CD8-positive, alpha-beta memory T cell (primary cell): ENCODE data around the gene BMPR1B. TPM values are rescaled to one million over a fixed set of nuclear protein-coding genes. Genes with fewer than 3 reads are reported as not detected.

Experiments
- CTCF ChIA-PET: fragments of 350-600 bp; sonication (Branson Sonifier 250); formaldehyde crosslinking; loops from one replicate; lab custom pipeline; 2021; ENCODE audit warnings: antibody characterized with exemption; lab: Charles Lee
- POLR2A ChIA-PET: fragments of 350-600 bp; sonication (Branson Sonifier 250); formaldehyde crosslinking; loops from one replicate; lab custom pipeline; 2021; ENCODE audit warnings: antibody characterized with exemption; lab: Charles Lee
- DNase-seq, 5 donors: peaks; one replicate each; pipeline versions ENCODE4 v3.0.0 to v3.0.0-alpha.2; 2020 to 2022; ENCODE audit warnings: mixed read lengths in 1 of 5
- H3K27ac ChIP-seq: one replicate; pipeline ENCODE4 v1.7.0; 2013; ENCODE audit warnings: low read depth, mild to moderate bottlenecking, low read length, moderate library complexity
- H3K27me3 ChIP-seq: 2 replicates; pipeline ENCODE4 v1.7.0; 2013; ENCODE audit warnings: low read length, mild to moderate bottlenecking; ENCODE audit not compliant: insufficient read depth, poor library complexity, severe bottlenecking
- H3K36me3 ChIP-seq: 2 replicates; pipeline ENCODE4 v1.7.0; 2013; ENCODE audit warnings: mild to moderate bottlenecking, low read length, moderate library complexity; ENCODE audit not compliant: insufficient read depth
- H3K4me1 ChIP-seq: 2 replicates; pipeline ENCODE4 v1.7.0; 2013; ENCODE audit warnings: mild to moderate bottlenecking, low read length, moderate library complexity; ENCODE audit not compliant: insufficient read depth
- H3K4me3 ChIP-seq: 2 replicates; pipeline ENCODE4 v1.7.0; 2013; ENCODE audit warnings: mild to moderate bottlenecking, low read length
- H3K9me3 ChIP-seq: 2 replicates; pipeline ENCODE4 v1.7.0; 2013; ENCODE audit warnings: mild to moderate bottlenecking, low read length
- H3K27ac Mint-ChIP-seq, 8 donors: one replicate each; pipeline ENCODE4 v1.8.0; 2020 to 2021; ENCODE audit warnings: mixed read lengths in 8 of 8, mild to moderate bottlenecking in 6 of 8, inconsistent platforms in 3 of 8, moderate library complexity in 3 of 8
- H3K27me3 Mint-ChIP-seq, 2 donors: one replicate each; pipeline ENCODE4 v1.8.0; 2020 to 2021; ENCODE audit warnings: mixed read lengths in 2 of 2, mild to moderate bottlenecking in 1 of 2, moderate library complexity in 1 of 2
- H3K36me3 Mint-ChIP-seq, 3 donors: one replicate each; pipeline ENCODE4 v1.8.0; 2020 to 2021; ENCODE audit warnings: mixed read lengths in 3 of 3, inconsistent platforms in 1 of 3, mild to moderate bottlenecking in 1 of 3
- H3K4me1 Mint-ChIP-seq, 3 donors: one replicate each; pipeline ENCODE4 v1.8.0; 2020 to 2021; ENCODE audit warnings: mixed read lengths in 3 of 3, inconsistent platforms in 1 of 3, mild to moderate bottlenecking in 1 of 3
- H3K4me3 Mint-ChIP-seq, 7 donors: one replicate each; pipeline ENCODE4 v1.8.0; 2020 to 2021; ENCODE audit warnings: mixed read lengths in 7 of 7, mild to moderate bottlenecking in 6 of 7, moderate library complexity in 4 of 7, inconsistent platforms in 2 of 7
- H3K9me3 Mint-ChIP-seq, 5 donors: one replicate each; pipeline ENCODE4 v1.8.0; 2020 to 2022; ENCODE audit warnings: mixed read lengths in 5 of 5, mild to moderate bottlenecking in 3 of 5, moderate library complexity in 2 of 5, inconsistent platforms in 1 of 5
- polyA plus RNA-seq: library from polyadenylated mRNA; unstranded; fragments of 300-500 nt; fragmentation: Illumina TruSeq; gene quantifications from one replicate; pipeline ENCODE4 v1.2.3, GENCODE V29; 2021
- total RNA-seq, 2 experiments: library from RNA; stranded (reverse); gene quantifications; one replicate each; pipeline ENCODE4 v1.2.3, GENCODE V29; 2021

Gene BMPR1B
- total and polyA plus RNA-seq, 3 experiments from 2014 or later = 0.14 TPM; not detected in 2

GRCh38 chr4:94934201-94934600, 176.4 kb downstream of the BMPR1B start:
- Mint-ChIP-seq H3K27me3 (peaks cover 0 to 8% of the 10 kb centered on the region in 2 donors), H3K4me1 (no peaks in the 10 kb centered on the region), H3K27ac (no peak overlapping the region), H3K4me3 (no peak overlapping the region), H3K36me3 (no peaks in the 10 kb centered on the region), H3K9me3 (peaks cover 0 to 2% (median 0%) of the 10 kb centered on the region in 5 donors)
- no peak overlapping the region for H3K27ac ChIP-seq
- CTCF ChIA-PET = no interaction called here
- no peaks in the 10 kb centered on the region for H3K27me3 ChIP-seq
- no peaks in the 10 kb centered on the region for H3K4me1 ChIP-seq
- H3K9me3 ChIP-seq = no peaks in the 10 kb centered on the region
- H3K4me3 ChIP-seq = no peak overlapping the region
- no peak for DNase-seq
- POLR2A ChIA-PET = no interaction called here
- no peaks in the 10 kb centered on the region for H3K36me3 ChIP-seq

DNA sequence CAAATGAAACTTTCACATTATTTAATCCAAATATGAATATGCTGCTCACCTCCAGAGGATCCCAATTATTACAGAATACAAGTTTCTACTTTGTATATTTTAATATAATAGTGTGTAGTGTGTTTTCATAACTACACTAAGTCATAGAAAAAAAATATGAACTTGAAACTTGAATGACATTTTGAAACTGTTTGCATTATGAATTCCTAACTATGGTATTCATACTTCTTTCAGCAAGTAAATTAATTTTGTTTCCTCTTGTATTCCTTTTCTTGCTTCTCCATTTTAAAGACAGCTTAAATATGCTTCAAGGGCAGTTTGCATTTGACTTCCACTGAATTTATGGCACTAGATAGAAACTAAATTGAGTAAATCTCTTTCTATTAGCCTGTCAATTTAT, 177.1 kb downstream of the BMPR1B start:
- Mint-ChIP-seq H3K36me3 (no peaks in the 10 kb centered on the region), H3K27ac (no peak overlapping the region), H3K27me3 (peaks cover 0 to 8% of the 10 kb centered on the region in 2 donors), H3K4me1 (no peaks in the 10 kb centered on the region), H3K4me3 (no peak overlapping the region), H3K9me3 (peaks cover 0 to 2% (median 0%) of the 10 kb centered on the region in 5 donors)
- ChIA-PET CTCF (no interaction called here), POLR2A (no interaction called here)
- Histone ChIP-seq H3K4me3 (no peak overlapping the region), H3K27me3 (no peaks in the 10 kb centered on the region), H3K9me3 (no peaks in the 10 kb centered on the region), H3K27ac (no peak overlapping the region), H3K36me3 (no peaks in the 10 kb centered on the region), H3K4me1 (no peaks in the 10 kb centered on the region)
- DNase-seq = no peak

- Mint-ChIP-seq H3K27me3 (peaks cover 0 to 8% of the 10 kb centered on the region in 2 donors), H3K9me3 (peaks cover 0 to 2% (median 0%) of the 10 kb centered on the region in 5 donors)
- POLR2A ChIA-PET = no interaction called here
Observed at GRCh38 chr4:94936854-94937253, 179.1 kb downstream of the BMPR1B start.

DNA sequence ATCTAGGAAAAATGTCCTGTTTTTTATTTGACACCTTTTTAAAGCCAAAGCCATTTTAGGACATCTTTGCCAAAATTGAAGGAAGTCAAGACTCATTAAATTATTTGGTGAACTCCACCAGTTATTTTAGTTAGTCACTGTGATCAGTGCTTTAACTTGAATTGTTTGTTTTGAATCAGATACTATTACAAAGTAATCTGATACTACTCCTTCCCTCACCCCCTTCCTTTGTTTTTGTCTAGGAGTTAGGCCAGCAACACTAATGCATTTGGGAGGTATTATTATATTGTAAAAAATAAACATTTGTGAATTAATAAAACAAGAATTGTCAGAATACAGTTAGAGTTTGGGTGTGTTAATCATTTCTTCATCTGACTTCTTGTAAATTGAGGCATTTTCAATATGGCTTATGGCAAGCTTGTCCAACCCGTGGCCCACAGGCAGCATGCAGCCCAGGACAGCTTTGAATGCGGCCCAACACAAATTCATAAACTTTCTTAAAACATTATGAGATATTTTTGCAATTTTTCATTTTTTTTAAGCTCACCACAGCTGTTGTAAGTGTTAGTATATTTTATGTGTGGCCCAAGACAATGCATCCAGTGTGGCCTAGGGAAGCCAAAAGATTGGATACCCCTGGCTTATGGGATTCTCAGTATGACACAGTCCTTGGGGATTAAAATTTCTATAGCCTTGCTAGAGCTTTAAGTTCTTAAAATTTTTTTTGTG, 182.2 kb downstream of the BMPR1B start:
- Mint-ChIP-seq H3K27ac (no peak overlapping the region), H3K27me3 (peaks cover 0 to 8% of the 10 kb centered on the region in 2 donors), H3K36me3 (no peaks in the 10 kb centered on the region), H3K9me3 (peaks cover 0 to 2% (median 0%) of the 10 kb centered on the region in 5 donors), H3K4me1 (no peaks in the 10 kb centered on the region), H3K4me3 (no peak overlapping the region)
- no peaks in the 10 kb centered on the region for H3K27me3 ChIP-seq
- POLR2A ChIA-PET = no interaction called here
- CTCF ChIA-PET = no interaction called here
- H3K4me1 ChIP-seq = no peaks in the 10 kb centered on the region
- H3K4me3 ChIP-seq = no peak overlapping the region
- no peak overlapping the region for H3K27ac ChIP-seq
- DNase-seq = no peak
- H3K36me3 ChIP-seq = no peaks in the 10 kb centered on the region
- no peaks in the 10 kb centered on the region for H3K9me3 ChIP-seq

More at GRCh38 chr4:94936854-94937253, 179.1 kb downstream of the BMPR1B start:
- no peak for DNase-seq
- no peaks in the 10 kb centered on the region for H3K9me3 ChIP-seq
- no peak overlapping the region for H3K4me3 ChIP-seq
- no peak overlapping the region for H3K4me3 Mint-ChIP-seq
- no peaks in the 10 kb centered on the region for H3K36me3 ChIP-seq
- H3K27ac ChIP-seq = no peak overlapping the region
- no peaks in the 10 kb centered on the region for H3K4me1 Mint-ChIP-seq
- H3K27me3 ChIP-seq = no peaks in the 10 kb centered on the region
- no peak overlapping the region for H3K27ac Mint-ChIP-seq
- no peaks in the 10 kb centered on the region for H3K36me3 Mint-ChIP-seq
- no peaks in the 10 kb centered on the region for H3K4me1 ChIP-seq
- CTCF ChIA-PET = no interaction called here

GRCh38 chr4:94940520-94940908, 182.8 kb downstream of the BMPR1B start:
- peaks cover 0 to 8% of the 10 kb centered on the region in 2 donors for H3K27me3 Mint-ChIP-seq
- Histone ChIP-seq H3K4me3 (no peak overlapping the region), H3K9me3 (no peaks in the 10 kb centered on the region), H3K4me1 (no peaks in the 10 kb centered on the region), H3K27ac (no peak overlapping the region), H3K27me3 (no peaks in the 10 kb centered on the region), H3K36me3 (no peaks in the 10 kb centered on the region)
- POLR2A ChIA-PET = no interaction called here
- no peak overlapping the region for H3K27ac Mint-ChIP-seq
- no peaks in the 10 kb centered on the region for H3K4me1 Mint-ChIP-seq
- peaks cover 0 to 2% (median 0%) of the 10 kb centered on the region in 5 donors for H3K9me3 Mint-ChIP-seq
- no peak overlapping the region for H3K4me3 Mint-ChIP-seq
- no peak for DNase-seq
- CTCF ChIA-PET = no interaction called here
- no peaks in the 10 kb centered on the region for H3K36me3 Mint-ChIP-seq

DNA sequence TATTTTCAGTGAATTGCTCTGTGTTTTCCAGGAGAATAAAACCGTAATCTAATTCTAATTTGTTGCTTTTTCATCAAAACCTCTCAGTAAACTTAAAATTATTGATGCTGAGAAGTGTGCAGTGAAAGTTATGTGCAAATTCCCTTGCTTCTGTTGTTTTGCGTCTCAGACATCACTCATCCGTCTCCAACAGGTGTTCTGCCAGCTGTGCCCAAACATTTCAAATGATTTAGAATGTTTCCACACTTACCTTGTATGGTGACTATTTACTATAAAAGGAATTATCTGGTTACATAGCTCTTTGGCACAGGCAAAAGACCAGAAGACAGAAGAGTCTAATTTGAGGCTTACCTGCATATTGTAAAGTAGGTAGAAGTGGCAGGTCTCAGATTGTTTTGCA, 184.0 kb downstream of the BMPR1B start:
- CTCF ChIA-PET = no interaction called here
- Mint-ChIP-seq H3K9me3 (peaks cover 0 to 2% (median 0%) of the 10 kb centered on the region in 5 donors), H3K27ac (no peak overlapping the region), H3K4me3 (no peak overlapping the region), H3K27me3 (peaks cover 0 to 8% of the 10 kb centered on the region in 2 donors), H3K36me3 (no peaks in the 10 kb centered on the region), H3K4me1 (no peaks in the 10 kb centered on the region)
- H3K27ac ChIP-seq = no peak overlapping the region
- no peaks in the 10 kb centered on the region for H3K36me3 ChIP-seq
- no peak for DNase-seq
- no peaks in the 10 kb centered on the region for H3K9me3 ChIP-seq
- H3K4me1 ChIP-seq = no peaks in the 10 kb centered on the region
- no peak overlapping the region for H3K4me3 ChIP-seq
- POLR2A ChIA-PET = no interaction called here
- H3K27me3 ChIP-seq = no peaks in the 10 kb centered on the region

GRCh38 chr4:94944726-94945125, 187.0 kb downstream of the BMPR1B start:
- no peak overlapping the region for H3K4me3 ChIP-seq
- no peaks in the 10 kb centered on the region for H3K36me3 ChIP-seq
- Mint-ChIP-seq H3K27ac (no peak overlapping the region), H3K27me3 (no peaks in the 10 kb centered on the region), H3K9me3 (peaks cover under 1 to 3% (median 2%) of the 10 kb centered on the region in 5 donors), H3K4me1 (no peaks in the 10 kb centered on the region), H3K36me3 (no peaks in the 10 kb centered on the region), H3K4me3 (no peak overlapping the region)
- DNase-seq = no peak
- ChIA-PET POLR2A (no interaction called here), CTCF (no interaction called here)
- H3K4me1 ChIP-seq = no peaks in the 10 kb centered on the region
- no peaks in the 10 kb centered on the region for H3K27me3 ChIP-seq
- H3K27ac ChIP-seq = no peak overlapping the region
- no peaks in the 10 kb centered on the region for H3K9me3 ChIP-seq

- H3K4me3 Mint-ChIP-seq = no peak overlapping the region
- H3K27me3 ChIP-seq = no peaks in the 10 kb centered on the region
- no peak overlapping the region for H3K27ac ChIP-seq
- POLR2A ChIA-PET = no interaction called here
- no peaks in the 10 kb centered on the region for H3K36me3 ChIP-seq
- no peaks in the 10 kb centered on the region for H3K4me1 ChIP-seq
- DNase-seq = no peak
- H3K9me3 ChIP-seq = no peaks in the 10 kb centered on the region
- no peaks in the 10 kb centered on the region for H3K4me1 Mint-ChIP-seq
- H3K36me3 Mint-ChIP-seq = no peaks in the 10 kb centered on the region
- H3K27me3 Mint-ChIP-seq = no peaks in the 10 kb centered on the region
- CTCF ChIA-PET = no interaction called here
- H3K9me3 Mint-ChIP-seq = peaks cover 3 to 13% (median 5%) of the 10 kb centered on the region in 5 donors
- H3K27ac Mint-ChIP-seq = no peak overlapping the region
- no peak overlapping the region for H3K4me3 ChIP-seq
Observed at GRCh38 chr4:94947681-94948108, 189.9 kb downstream of the BMPR1B start.
